IMR-90 (cell line): Measurements from ENCODE around the gene ITPKB. TPM values are rescaled to one million over a fixed set of nuclear protein-coding genes. Genes with fewer than 3 reads are reported as not detected.

Experiments used
- ATAC-seq: fragments of 200-7000 bp; cut with Tn5 transposase; 2 replicates; pipeline ENCODE4 v1.9.1; 2020; ENCODE audit warnings: low read depth, mild to moderate bottlenecking, moderate library complexity
- BruUV-seq: library from RNA; stranded (reverse); fragments of 400-500 nt; replicated peaks from 2 replicates; lab custom pipeline; 2021; lab: Mats Ljungman, UMichigan
- CTCF ChIA-PET: fragments of 300-600 bp; formaldehyde crosslinking; extraction: SDS; loops from one replicate; lab custom pipeline; 2021; ENCODE audit warnings: antibody characterized with exemption; lab: Yijun Ruan, JAX
- POLR2A ChIA-PET: fragments of 300-600 bp; sonication (Branson Sonifier 250); formaldehyde crosslinking; loops from one replicate; lab custom pipeline; 2022; ENCODE audit warnings: antibody characterized with exemption; ENCODE audit not compliant: unreplicated experiment; lab: Charles Lee
- DNase-seq: peaks from one replicate; pipeline ENCODE4 v3.0.0; 2013
- H2AFZ ChIP-seq: replicated peaks from 2 replicates; pipeline ENCODE3; 2013; ENCODE audit warnings: low read length, mild to moderate bottlenecking; ENCODE audit not compliant: poor library complexity
- H2AK5ac ChIP-seq: 2 replicates; pipeline ENCODE4 v1.6.1; 2013; ENCODE audit warnings: low read depth, low read length, inconsistent platforms
- H2AK9ac ChIP-seq: replicated peaks from 2 replicates; pipeline ENCODE3; 2013; ENCODE audit warnings: mild to moderate bottlenecking, low read depth, low read length, moderate library complexity; ENCODE audit not compliant: poor library complexity
- H2BK120ac ChIP-seq: 2 replicates; pipeline ENCODE4 v1.6.1; 2013; ENCODE audit warnings: low read depth, low read length, inconsistent platforms
- H2BK15ac ChIP-seq: 3 replicates; pipeline ENCODE4 v1.6.1; 2013; ENCODE audit warnings: low read depth, low read length, inconsistent platforms
- H2BK20ac ChIP-seq: 2 replicates; pipeline ENCODE4 v1.6.1; 2013; ENCODE audit warnings: low read depth, mild to moderate bottlenecking, inconsistent platforms, low read length, moderate library complexity
- H2BK5ac ChIP-seq: 2 replicates; pipeline ENCODE4 v1.6.1; 2013; ENCODE audit warnings: mild to moderate bottlenecking, low read depth, low read length, inconsistent platforms; ENCODE audit not compliant: poor library complexity, severe bottlenecking
- H3K14ac ChIP-seq: replicated peaks from 2 replicates; pipeline ENCODE4 v1.6.1; 2013; ENCODE audit warnings: low read depth, low read length, inconsistent platforms
- H3K18ac ChIP-seq: 2 replicates; pipeline ENCODE4 v1.6.1; 2013; ENCODE audit warnings: low read depth, low read length, control low read depth
- H3K23ac ChIP-seq: 2 replicates; pipeline ENCODE4 v1.6.1; 2013; ENCODE audit warnings: low read depth, low read length, inconsistent platforms
- H3K27ac ChIP-seq: 2 replicates; pipeline ENCODE4 v1.5.1; 2013; ENCODE audit warnings: mild to moderate bottlenecking, control low read depth, low read length; ENCODE audit not compliant: insufficient read depth
- H3K27me3 ChIP-seq: 2 replicates; pipeline ENCODE4 v1.6.1; 2013; ENCODE audit warnings: low read length; ENCODE audit not compliant: control insufficient read depth, insufficient read depth
- H3K36me3 ChIP-seq: 2 replicates; pipeline ENCODE4 v1.6.1; 2013; ENCODE audit warnings: low read length, mixed read lengths; ENCODE audit not compliant: control insufficient read depth, insufficient read depth
- H3K4ac ChIP-seq: 2 replicates; pipeline ENCODE4 v1.6.1; 2013; ENCODE audit warnings: low read depth, low read length, inconsistent platforms
- H3K4me1 ChIP-seq: 2 replicates; pipeline ENCODE4 v1.6.1; 2013; ENCODE audit warnings: low read length, mixed read lengths; ENCODE audit not compliant: control insufficient read depth, insufficient read depth
- H3K4me2 ChIP-seq: 2 replicates; pipeline ENCODE4 v1.6.1; 2013; ENCODE audit warnings: low read depth, mild to moderate bottlenecking, control low read depth, low read length, moderate library complexity
- H3K4me3 ChIP-seq: 2 replicates; pipeline ENCODE4 v1.5.1; 2013; ENCODE audit warnings: low read depth, mild to moderate bottlenecking, control low read depth, low read length, moderate library complexity; ENCODE audit not compliant: insufficient read depth
- H3K56ac ChIP-seq: 2 replicates; pipeline ENCODE4 v1.6.1; 2013; ENCODE audit warnings: low read length, inconsistent platforms; ENCODE audit not compliant: insufficient read depth; ENCODE audit errors: extremely low read depth
- H3K79me1 ChIP-seq, 2 experiments: 2 replicates each; pipeline ENCODE4 v1.6.1; 2013; ENCODE audit warnings: low read length in 2 of 2, inconsistent platforms in 1 of 2, low read depth in 1 of 2
- H3K9ac ChIP-seq: 2 replicates; pipeline ENCODE4 v1.6.1; 2013; ENCODE audit warnings: low read depth, low read length, control low read depth
- H3K9me1 ChIP-seq: 2 replicates; pipeline ENCODE4 v1.6.1; 2013; ENCODE audit warnings: low read length, inconsistent platforms; ENCODE audit not compliant: insufficient read depth
- H3K9me3 ChIP-seq: 2 replicates; pipeline ENCODE4 v1.6.1; 2013; ENCODE audit warnings: low read length; ENCODE audit not compliant: control insufficient read depth, insufficient read depth
- H4K20me1 ChIP-seq: 2 replicates; pipeline ENCODE4 v1.6.1; 2013; ENCODE audit warnings: low read length, inconsistent platforms; ENCODE audit not compliant: insufficient read depth
- H4K5ac ChIP-seq: 2 replicates; pipeline ENCODE4 v1.6.1; 2013; ENCODE audit warnings: mild to moderate bottlenecking, low read depth, low read length, control low read depth
- H4K8ac ChIP-seq, 2 experiments: 2 replicates each; pipeline ENCODE4 v1.6.1; 2013; ENCODE audit warnings: low read depth in 2 of 2, low read length in 2 of 2, control low read depth in 1 of 2, inconsistent platforms in 1 of 2
- H4K91ac ChIP-seq: 2 replicates; pipeline ENCODE4 v1.6.1; 2013; ENCODE audit warnings: low read depth, low read length, inconsistent platforms; ENCODE audit not compliant: insufficient read depth
- BHLHE40 ChIP-seq: fragments of 150-350 bp; IDR thresholded peaks from 2 replicates; pipeline ENCODE4 v1.6.1; 2016; ENCODE audit warnings: mild to moderate bottlenecking, low read depth, low read length
- CEBPB ChIP-seq: IDR thresholded peaks from 2 replicates; pipeline ENCODE4 v1.6.1; 2012; ENCODE audit warnings: low read depth, low read length, improper control_type of control experiment
- CHD1 ChIP-seq: IDR thresholded peaks from 2 replicates; pipeline ENCODE4 v1.6.1; 2012; ENCODE audit warnings: low read depth, low read length, improper control_type of control experiment
- FOS ChIP-seq: fragments of 150-350 bp; IDR thresholded peaks from 2 replicates; pipeline ENCODE4 v1.6.1; 2016; ENCODE audit warnings: low read depth, low read length
- MAFK ChIP-seq: IDR thresholded peaks from 2 replicates; pipeline ENCODE4 v1.6.1; 2012; ENCODE audit warnings: low read depth, low read length, improper control_type of control experiment
- MXI1 ChIP-seq: IDR thresholded peaks from 2 replicates; pipeline ENCODE4 v1.6.1; 2012; ENCODE audit warnings: low read depth, mild to moderate bottlenecking, low read length, moderate library complexity, borderline replicate concordance
- NFE2L2 ChIP-seq: fragments of 150-350 bp; IDR thresholded peaks from 2 replicates; pipeline ENCODE4 v1.6.1; 2016; ENCODE audit warnings: low read depth, mild to moderate bottlenecking, low read length
- POLR2A ChIP-seq: IDR thresholded peaks from 2 replicates; pipeline ENCODE4 v1.6.1; 2012; ENCODE audit warnings: mild to moderate bottlenecking, low read depth, low read length
- RAD21 ChIP-seq: IDR thresholded peaks from 2 replicates; pipeline ENCODE4 v1.6.1; 2012; ENCODE audit warnings: low read length, improper control_type of control experiment
- RCOR1 ChIP-seq: IDR thresholded peaks from 2 replicates; pipeline ENCODE4 v1.6.1; 2012; ENCODE audit warnings: mild to moderate bottlenecking, low read length, improper control_type of control experiment; ENCODE audit not compliant: insufficient replicate concordance
- RFX5 ChIP-seq: IDR thresholded peaks from 2 replicates; pipeline ENCODE4 v1.8.0; 2012; ENCODE audit warnings: low read depth, mild to moderate bottlenecking, low read length, moderate library complexity
- SMC3 ChIP-seq: fragments of 150-350 bp; IDR thresholded peaks from 2 replicates; pipeline ENCODE4 v1.6.1; 2016; ENCODE audit warnings: low read depth, mild to moderate bottlenecking, antibody characterized with exemption, low read length, moderate library complexity
- WGBS, 2 experiments: methylation state at CpG; one replicate each; pipeline versions ENCODE4 v1.1.5 to v1.1.7; 2013; ENCODE audit warnings: missing lambda C conversion rate in 2 of 2; ENCODE audit not compliant: insufficient read length in 1 of 2; ENCODE audit errors: extremely low coverage in 2 of 2; 5-methylcytosine and 5-hydroxymethylcytosine counted together
- dilution Hi-C: fragments of 300-500 bp; cut with HindIII; formaldehyde crosslinking; loops from one replicate; pipeline ENCODE4 v1.14.3; 2018; ENCODE audit warnings: low sequenced_read_pairs; ENCODE audit not compliant: unreplicated experiment
- in situ Hi-C: fragments of 300-500 bp; cut with MboI; formaldehyde crosslinking; loops from 3 replicates; pipeline ENCODE4 v1.14.3; 2019; ENCODE audit warnings: low sequenced_read_pairs, inconsistent platforms, mixed read lengths
- intact Hi-C: fragments of 100-400 bp; cut with micrococcal nuclease; formaldehyde crosslinking; loops from 2 replicates; pipeline ENCODE4 v1.10.0; 2022
- polyA plus RNA-seq, 3 experiments: library from polyadenylated mRNA; depleted of rRNA; stranded (reverse); fragments of >200 nt; gene quantifications; 2 replicates each; pipeline ENCODE4 v1.2.3, GENCODE V29; 2012; ENCODE audit warnings: low replicate concordance in 1 of 3
- total RNA-seq: library from RNA; depleted of rRNA; stranded (reverse); fragments of >200 nt; gene quantifications from 2 replicates; pipeline ENCODE4 v1.2.3, GENCODE V29; 2012
- TF ChIP-seq, protein P1 (sequence below): fragments of 150-350 bp; IDR thresholded peaks from 2 replicates; pipeline ENCODE4 v1.6.1; 2017; ENCODE audit warnings: mild to moderate bottlenecking, antibody characterized with exemption, low read length, low read depth
- TF ChIP-seq, protein P2 (sequence below): fragments of 150-350 bp; IDR thresholded peaks from 2 replicates; pipeline ENCODE4 v1.6.1; 2016; ENCODE audit warnings: low read depth, mild to moderate bottlenecking, low read length, moderate library complexity, borderline replicate concordance
- TF ChIP-seq, protein P3 (sequence below): conservative IDR thresholded peaks from 2 replicates; pipeline ENCODE4 v1.5.1; 2012; ENCODE audit warnings: mild to moderate bottlenecking, low read depth, low read length, improper control_type of control experiment

ITPKB gene
- total and polyA plus RNA-seq, 2 of the 4 experiments (the other 2 are of a cell fraction) = 0.72 to 1.4 TPM

DNA sequence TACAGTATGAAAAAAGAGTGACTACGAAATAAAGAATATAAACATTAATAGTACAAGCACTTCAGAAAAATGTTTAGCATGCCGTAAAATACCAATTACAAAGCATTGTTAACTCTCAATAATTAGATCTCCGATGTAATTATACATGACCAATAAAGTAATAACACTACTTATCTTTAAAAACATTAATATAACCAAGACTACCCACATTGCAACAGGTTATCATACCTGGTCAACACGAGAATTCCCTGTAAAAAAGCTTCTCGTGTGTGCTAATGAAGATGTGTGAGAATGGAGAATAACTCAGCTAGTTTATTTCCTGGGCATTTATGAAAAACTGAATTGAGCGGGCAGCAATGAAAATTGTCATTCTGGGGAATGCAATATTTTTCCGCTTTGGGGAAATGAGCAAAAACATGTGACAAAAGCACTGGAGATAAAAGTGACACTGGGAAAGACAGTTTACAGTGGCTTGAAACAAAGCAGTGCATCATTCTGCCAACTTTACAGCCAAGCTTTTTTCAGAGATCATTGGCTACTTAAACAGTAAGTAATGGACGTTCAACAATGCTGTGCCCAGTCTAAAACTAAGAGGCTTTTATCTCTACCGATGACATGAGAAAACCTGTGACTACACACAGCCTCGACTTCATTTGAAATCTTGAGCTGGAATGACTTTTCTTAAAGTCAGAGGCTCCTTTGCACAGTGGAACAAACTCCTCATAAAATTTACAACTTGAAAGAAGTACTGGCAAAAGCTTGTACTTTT is 34.7 kb downstream of the ITPKB start:
- Histone ChIP-seq H4K91ac (no peak overlapping the region), H3K9ac (no peak overlapping the region), H2BK20ac (no peak overlapping the region), H4K20me1 (no peaks in the 10 kb centered on the region), H3K56ac (no peak overlapping the region), H3K36me3 (no peaks in the 10 kb centered on the region), H2BK15ac (no peak overlapping the region), H3K4ac (no peak overlapping the region), H4K8ac (peak overlapping the region in 1 of 2 experiments; percentile 100; a peak in 2 of 4 replicates), H3K9me1 (0 out of 2 replicates have a peak, but pooled peaks cover 6% of the 10 kb centered on the region), H3K27me3 (no peaks in the 10 kb centered on the region), H3K79me1 (no peaks in the 10 kb centered on the region; a peak in 1 of 4 replicates), H3K23ac (no peak overlapping the region), H2AK5ac (no peak overlapping the region), H2BK5ac (no peak overlapping the region), H3K4me1 (peaks cover 16% of the 10 kb centered on the region), H4K5ac (no peak overlapping the region), H3K4me3 (no peak overlapping the region), H3K27ac (no peak overlapping the region), H3K14ac (no peak overlapping the region), H2BK120ac (no peak overlapping the region), H2AK9ac (no peak overlapping the region), H2AFZ (no peak overlapping the region), H3K9me3 (no peaks in the 10 kb centered on the region), H3K18ac (no peak overlapping the region), H3K4me2 (no peak overlapping the region)
- intact Hi-C loops (no loop called here), in situ Hi-C loops (no loop called here), dilution Hi-C loops (no loop called here)
- TF ChIP-seq NFE2L2 (no peak), CEBPB (no peak), POLR2A (no peak), SMC3 (no peak), MAFK (no peak), CHD1 (no peak), RCOR1 (no peak), FOS (no peak), BHLHE40 (no peak), RFX5 (no peak), MXI1 (no peak), RAD21 (no peak)
- TF ChIP-seq, protein P1, sequence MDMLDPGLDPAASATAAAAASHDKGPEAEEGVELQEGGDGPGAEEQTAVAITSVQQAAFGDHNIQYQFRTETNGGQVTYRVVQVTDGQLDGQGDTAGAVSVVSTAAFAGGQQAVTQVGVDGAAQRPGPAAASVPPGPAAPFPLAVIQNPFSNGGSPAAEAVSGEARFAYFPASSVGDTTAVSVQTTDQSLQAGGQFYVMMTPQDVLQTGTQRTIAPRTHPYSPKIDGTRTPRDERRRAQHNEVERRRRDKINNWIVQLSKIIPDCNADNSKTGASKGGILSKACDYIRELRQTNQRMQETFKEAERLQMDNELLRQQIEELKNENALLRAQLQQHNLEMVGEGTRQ = no peak
- TF ChIP-seq, protein P2, sequence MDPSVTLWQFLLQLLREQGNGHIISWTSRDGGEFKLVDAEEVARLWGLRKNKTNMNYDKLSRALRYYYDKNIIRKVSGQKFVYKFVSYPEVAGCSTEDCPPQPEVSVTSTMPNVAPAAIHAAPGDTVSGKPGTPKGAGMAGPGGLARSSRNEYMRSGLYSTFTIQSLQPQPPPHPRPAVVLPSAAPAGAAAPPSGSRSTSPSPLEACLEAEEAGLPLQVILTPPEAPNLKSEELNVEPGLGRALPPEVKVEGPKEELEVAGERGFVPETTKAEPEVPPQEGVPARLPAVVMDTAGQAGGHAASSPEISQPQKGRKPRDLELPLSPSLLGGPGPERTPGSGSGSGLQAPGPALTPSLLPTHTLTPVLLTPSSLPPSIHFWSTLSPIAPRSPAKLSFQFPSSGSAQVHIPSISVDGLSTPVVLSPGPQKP = no peak
- TF ChIP-seq, protein P3, sequence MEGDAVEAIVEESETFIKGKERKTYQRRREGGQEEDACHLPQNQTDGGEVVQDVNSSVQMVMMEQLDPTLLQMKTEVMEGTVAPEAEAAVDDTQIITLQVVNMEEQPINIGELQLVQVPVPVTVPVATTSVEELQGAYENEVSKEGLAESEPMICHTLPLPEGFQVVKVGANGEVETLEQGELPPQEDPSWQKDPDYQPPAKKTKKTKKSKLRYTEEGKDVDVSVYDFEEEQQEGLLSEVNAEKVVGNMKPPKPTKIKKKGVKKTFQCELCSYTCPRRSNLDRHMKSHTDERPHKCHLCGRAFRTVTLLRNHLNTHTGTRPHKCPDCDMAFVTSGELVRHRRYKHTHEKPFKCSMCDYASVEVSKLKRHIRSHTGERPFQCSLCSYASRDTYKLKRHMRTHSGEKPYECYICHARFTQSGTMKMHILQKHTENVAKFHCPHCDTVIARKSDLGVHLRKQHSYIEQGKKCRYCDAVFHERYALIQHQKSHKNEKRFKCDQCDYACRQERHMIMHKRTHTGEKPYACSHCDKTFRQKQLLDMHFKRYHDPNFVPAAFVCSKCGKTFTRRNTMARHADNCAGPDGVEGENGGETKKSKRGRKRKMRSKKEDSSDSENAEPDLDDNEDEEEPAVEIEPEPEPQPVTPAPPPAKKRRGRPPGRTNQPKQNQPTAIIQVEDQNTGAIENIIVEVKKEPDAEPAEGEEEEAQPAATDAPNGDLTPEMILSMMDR = no peak
- ChIA-PET POLR2A (interaction anchor here (0.7 kb wide), 1 partner anchor 14 kb away, joined by 3 read pairs; no protein-coding TSS in a partner anchor), CTCF (interaction anchor here (0.7 kb wide), 1 partner anchor 650 kb away, joined by 4 read pairs; no protein-coding TSS in a partner anchor)
- ATAC-seq = no peak
- no peak for DNase-seq
- BruUV-seq = no TSS peak
- 67% methylated on average over 3 of the region's 10 CpGs; no CpG with 5 or more reads in 1 of the 2 experiments for WGBS, 2 experiments
